CD4-positive, alpha-beta memory T cell (primary cell): ENCODE results near the gene GPR179. TPM values are rescaled to one million over a fixed set of nuclear protein-coding genes. Genes with fewer than 3 reads are reported as not detected.
"Not testable (repeated sequence)": the region's sequence is repeated elsewhere in the genome, so short reads cannot be mapped to it uniquely, and the experiment has no call there.

Experiments used
- CTCF ChIA-PET: fragments of 350-600 bp; sonication (Branson Sonifier 250); formaldehyde crosslinking; loops from one replicate; lab custom pipeline; 2021; ENCODE audit warnings: inconsistent platforms; ENCODE audit not compliant: partially characterized antibody; lab: Charles Lee
- POLR2A ChIA-PET: fragments of 350-600 bp; sonication (Branson Sonifier 250); formaldehyde crosslinking; loops from one replicate; lab custom pipeline; 2021; ENCODE audit not compliant: partially characterized antibody; lab: Charles Lee
- DNase-seq, 5 donors: peaks; one replicate each; pipeline versions ENCODE4 v3.0.0 to v3.0.0-alpha.2; 2020 to 2022; ENCODE audit warnings: mixed read lengths in 1 of 5
- H3K27ac ChIP-seq: one replicate; pipeline ENCODE4 v1.7.0; 2013; ENCODE audit warnings: low read depth, low read length
- H3K27me3 ChIP-seq: 2 replicates; pipeline ENCODE4 v1.7.0; 2013; ENCODE audit warnings: mild to moderate bottlenecking, low read length, moderate library complexity; ENCODE audit not compliant: insufficient read depth
- H3K36me3 ChIP-seq: 2 replicates; pipeline ENCODE4 v1.7.0; 2013; ENCODE audit warnings: mild to moderate bottlenecking, low read length, moderate library complexity; ENCODE audit not compliant: insufficient read depth
- H3K4me1 ChIP-seq: 2 replicates; pipeline ENCODE4 v1.7.0; 2013; ENCODE audit warnings: mild to moderate bottlenecking, low read length, moderate library complexity; ENCODE audit not compliant: insufficient read depth
- H3K4me3 ChIP-seq, 2 donors: one replicate each; pipeline ENCODE4 v1.7.0; 2013; ENCODE audit warnings: low read length in 2 of 2, mild to moderate bottlenecking in 1 of 2
- H3K9me3 ChIP-seq, 2 donors: one replicate each; pipeline ENCODE4 v1.7.0; 2013; ENCODE audit warnings: low read length in 2 of 2, control low read depth in 1 of 2; ENCODE audit not compliant: control insufficient read depth in 1 of 2
- H3K27ac Mint-ChIP-seq, 7 donors: one replicate each; pipeline ENCODE4 v1.8.0; 2020 to 2021; ENCODE audit warnings: mixed read lengths in 7 of 7, mild to moderate bottlenecking in 6 of 7, inconsistent platforms in 3 of 7, moderate library complexity in 3 of 7
- H3K27me3 Mint-ChIP-seq, 2 donors: one replicate each; pipeline ENCODE4 v1.8.0; 2020 to 2021; ENCODE audit warnings: mixed read lengths in 2 of 2
- H3K36me3 Mint-ChIP-seq, 2 donors: one replicate each; pipeline ENCODE4 v1.8.0; 2020 to 2021; ENCODE audit warnings: mixed read lengths in 2 of 2, inconsistent platforms in 1 of 2, mild to moderate bottlenecking in 1 of 2
- H3K4me1 Mint-ChIP-seq, 4 donors: one replicate each; pipeline ENCODE4 v1.8.0; 2020 to 2021; ENCODE audit warnings: mixed read lengths in 4 of 4, mild to moderate bottlenecking in 1 of 4
- H3K4me3 Mint-ChIP-seq, 8 donors: one replicate each; pipeline ENCODE4 v1.8.0; 2020 to 2021; ENCODE audit warnings: mixed read lengths in 8 of 8, mild to moderate bottlenecking in 7 of 8, moderate library complexity in 6 of 8, inconsistent platforms in 3 of 8
- H3K9me3 Mint-ChIP-seq, 8 donors: one replicate each; pipeline ENCODE4 v1.8.0; 2020 to 2021; ENCODE audit warnings: mixed read lengths in 8 of 8, mild to moderate bottlenecking in 5 of 8, inconsistent platforms in 3 of 8, moderate library complexity in 1 of 8
- intact Hi-C: fragments of 100-400 bp; cut with micrococcal nuclease; formaldehyde crosslinking; loops from one replicate; pipeline ENCODE4 v1.15.1; 2023
- polyA plus RNA-seq, 2 donors: library from polyadenylated mRNA; unstranded; fragments of 300-500 nt; fragmentation: Illumina TruSeq; gene quantifications; one replicate each; pipeline ENCODE4 v1.2.3, GENCODE V29; 2021
- total RNA-seq, 2 experiments: library from RNA; stranded (reverse); gene quantifications; one replicate each; pipeline ENCODE4 v1.2.3, GENCODE V29; 2021

The GPR179 gene
- total and polyA plus RNA-seq, 4 experiments from 2014 or later: 0.12 to 0.19 TPM; not detected in 2

DNA sequence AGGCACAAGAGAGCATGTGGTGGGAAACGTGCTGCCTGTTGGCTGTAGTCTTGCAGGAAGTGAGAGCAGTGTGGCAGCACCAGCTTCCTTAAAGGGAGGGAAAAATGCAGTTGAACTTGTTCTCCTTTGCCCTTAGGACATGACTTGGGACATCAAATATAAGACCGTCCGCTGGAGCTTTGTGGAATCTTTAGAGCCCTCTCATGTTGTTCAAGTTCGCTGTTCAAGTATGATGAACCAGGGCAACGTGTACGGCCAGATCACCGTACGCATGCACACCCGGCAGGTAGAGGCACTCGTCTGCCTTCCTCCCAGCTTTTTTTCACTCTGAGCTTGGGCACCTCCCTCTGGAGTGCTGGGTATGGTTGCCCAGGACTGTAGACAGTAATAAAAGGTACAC is 23.3 kb downstream of the GPR179 start:
- Mint-ChIP-seq H3K4me1 (no peaks in the 10 kb centered on the region), H3K36me3 (peaks cover 32 to 39% of the 10 kb centered on the region in 2 donors), H3K4me3 (no peak overlapping the region), H3K9me3 (peaks cover 0 to 2% (median 0%) of the 10 kb centered on the region in 8 donors), H3K27me3 (no peaks in the 10 kb centered on the region), H3K27ac (no peak overlapping the region)
- Histone ChIP-seq H3K4me3 (no peak overlapping the region), H3K4me1 (no peaks in the 10 kb centered on the region), H3K36me3 (peaks cover 8% of the 10 kb centered on the region), H3K27ac (no peak overlapping the region), H3K27me3 (no peaks in the 10 kb centered on the region), H3K9me3 (no peaks in the 10 kb centered on the region)
- DNase-seq: no peak
- ChIA-PET CTCF (interaction anchor here (1.1 kb wide), 1 partner anchor 94 kb away, joined by 4 read pairs; no protein-coding TSS in a partner anchor), POLR2A (no interaction called here)
- intact Hi-C loops: no loop called here

DNA sequence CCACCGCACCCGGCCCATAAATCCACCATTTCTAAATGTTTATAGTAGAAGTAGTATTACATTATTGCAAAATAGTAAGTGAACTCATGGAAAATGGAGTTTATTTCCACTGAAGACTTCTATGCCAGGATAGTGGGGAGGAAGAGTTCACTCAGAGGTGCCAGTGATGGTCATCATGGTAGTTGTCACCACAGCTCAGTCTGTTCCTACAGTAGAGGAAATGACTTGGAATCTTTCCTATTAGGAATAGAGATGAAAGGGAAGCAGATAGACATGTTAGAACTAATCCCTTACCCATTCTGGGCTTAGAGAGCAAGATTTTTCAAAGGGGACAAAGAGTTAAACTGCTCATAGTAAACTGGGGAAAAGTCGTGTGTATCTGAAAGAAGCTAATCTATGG is 26.7 kb downstream of the GPR179 start:
- intact Hi-C loops: no loop called here
- Mint-ChIP-seq H3K27me3 (no peaks in the 10 kb centered on the region), H3K4me1 (no peaks in the 10 kb centered on the region), H3K36me3 (peaks cover 34 to 41% of the 10 kb centered on the region in 2 donors), H3K4me3 (no peak overlapping the region), H3K9me3 (peaks cover 0 to 2% (median 0%) of the 10 kb centered on the region in 8 donors), H3K27ac (no peak overlapping the region)
- no peaks in the 10 kb centered on the region for H3K4me1 ChIP-seq
- no peak overlapping the region for H3K27ac ChIP-seq
- POLR2A ChIA-PET: interaction anchor here (0.6 kb wide), 1 partner anchor 686 kb away, joined by 3 read pairs; no protein-coding TSS in a partner anchor
- H3K36me3 ChIP-seq: peaks cover 3% of the 10 kb centered on the region
- CTCF ChIA-PET: no interaction called here
- no peaks in the 10 kb centered on the region for H3K27me3 ChIP-seq
- no peak overlapping the region for H3K4me3 ChIP-seq
- no peaks in the 10 kb centered on the region for H3K9me3 ChIP-seq
- no peak for DNase-seq

DNA sequence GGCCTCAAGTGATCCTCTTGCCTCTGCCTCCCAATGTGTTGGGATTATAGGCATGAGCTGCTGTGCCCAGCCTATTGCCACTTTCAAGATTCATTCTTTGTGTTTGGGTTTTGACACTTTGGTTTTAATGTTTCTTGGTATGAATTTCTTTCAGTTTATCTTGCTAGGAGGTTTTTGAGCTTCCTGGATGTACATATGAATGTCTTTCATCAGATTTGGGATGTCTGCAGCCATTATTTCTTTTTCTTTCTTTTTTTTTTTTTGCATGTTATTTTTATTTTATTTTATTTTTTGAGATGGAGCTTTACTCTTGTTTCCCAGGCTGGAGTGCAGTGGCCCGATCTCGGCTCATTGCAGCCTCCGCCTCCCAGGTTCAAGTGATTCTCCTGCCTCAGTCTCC is 28.3 kb downstream of the GPR179 start:
- Histone ChIP-seq H3K36me3 (peaks cover 3% of the 10 kb centered on the region), H3K4me1 (no peaks in the 10 kb centered on the region), H3K4me3 (no peak overlapping the region), H3K27ac (no peak overlapping the region), H3K9me3 (no peaks in the 10 kb centered on the region), H3K27me3 (no peaks in the 10 kb centered on the region)
- intact Hi-C loops: no loop called here
- Mint-ChIP-seq H3K36me3 (peaks cover 30 to 37% of the 10 kb centered on the region in 2 donors), H3K9me3 (peaks cover 0 to 2% (median 0%) of the 10 kb centered on the region in 8 donors), H3K4me1 (no peaks in the 10 kb centered on the region), H3K4me3 (no peak overlapping the region), H3K27me3 (no peaks in the 10 kb centered on the region), H3K27ac (no peak overlapping the region)
- ChIA-PET POLR2A (no interaction called here), CTCF (interaction anchor here (1.0 to 1.2 kb wide), 2 partner anchors 9 to 99 kb away, joined by 3 to 6 read pairs; no protein-coding TSS in a partner anchor)
- no peak for DNase-seq

DNA sequence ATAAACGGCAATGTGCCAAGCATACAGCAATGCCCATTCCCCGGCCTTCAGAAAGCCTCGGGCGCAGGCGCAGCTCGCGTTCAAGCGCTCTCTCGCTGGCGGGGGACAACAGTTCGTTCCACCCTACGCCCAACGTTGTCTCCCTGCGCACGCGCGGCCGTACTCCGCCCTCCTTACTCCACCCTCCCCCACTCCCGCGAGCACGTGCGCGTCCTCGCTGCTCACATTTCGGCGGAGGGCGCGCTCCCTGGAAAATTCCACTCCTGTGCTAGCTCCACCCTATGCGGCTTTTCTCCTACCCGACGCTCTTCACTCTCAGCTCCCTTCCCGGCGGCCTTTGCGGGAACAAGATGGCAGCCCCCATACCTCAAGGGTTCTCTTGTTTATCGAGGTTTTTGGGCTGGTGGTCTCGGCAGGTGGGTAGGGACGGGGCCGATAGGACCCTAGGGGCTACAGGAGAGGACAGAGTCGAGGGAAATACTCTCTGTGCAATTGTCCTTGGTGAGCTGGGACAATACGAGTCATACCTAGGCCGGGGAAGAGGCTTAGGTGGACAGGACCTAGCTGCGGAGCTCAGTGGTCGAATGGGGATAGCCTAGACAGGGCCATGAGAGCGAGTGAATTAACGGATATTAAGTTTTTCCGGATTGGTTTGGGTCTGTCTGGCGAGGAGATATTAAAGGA is 46.8 kb downstream of the GPR179 start, which contains the start of gene MRPL45:
TSS of gene MRPL45 (plus strand) at position 335 of the 684 bp plus-strand sequence. CDS start at position 351, 16 bp downstream.
- H3K27me3 Mint-ChIP-seq, intact Hi-C loops, H3K4me1 ChIP-seq, H3K36me3 ChIP-seq, CTCF ChIA-PET, H3K9me3 Mint-ChIP-seq, H3K9me3 ChIP-seq, H3K27me3 ChIP-seq: not testable (repeated sequence)
- Mint-ChIP-seq H3K36me3 (peaks cover 3 to 12% of the 10 kb centered on the region in 2 donors), H3K4me3 (peak within 1 kb of the TSS; percentile 84 to 95 (median 92)), H3K4me1 (peaks cover 1 to 10% (median 6%) of the 10 kb centered on the region in 4 donors), H3K27ac (peak within 1 kb of the TSS; percentile 88 to 99 (median 96))
- peak within 1 kb of the TSS; percentile 42 to 47 for H3K4me3 ChIP-seq
- POLR2A ChIA-PET: interaction anchor here (1.4 kb wide), 1 partner anchor 53 kb away, joined by 6 read pairs; no protein-coding TSS in a partner anchor
- H3K27ac ChIP-seq: peak within 1 kb of the TSS; percentile 62
- peak; percentile 97 to 98 (median 97) for DNase-seq

DNA sequence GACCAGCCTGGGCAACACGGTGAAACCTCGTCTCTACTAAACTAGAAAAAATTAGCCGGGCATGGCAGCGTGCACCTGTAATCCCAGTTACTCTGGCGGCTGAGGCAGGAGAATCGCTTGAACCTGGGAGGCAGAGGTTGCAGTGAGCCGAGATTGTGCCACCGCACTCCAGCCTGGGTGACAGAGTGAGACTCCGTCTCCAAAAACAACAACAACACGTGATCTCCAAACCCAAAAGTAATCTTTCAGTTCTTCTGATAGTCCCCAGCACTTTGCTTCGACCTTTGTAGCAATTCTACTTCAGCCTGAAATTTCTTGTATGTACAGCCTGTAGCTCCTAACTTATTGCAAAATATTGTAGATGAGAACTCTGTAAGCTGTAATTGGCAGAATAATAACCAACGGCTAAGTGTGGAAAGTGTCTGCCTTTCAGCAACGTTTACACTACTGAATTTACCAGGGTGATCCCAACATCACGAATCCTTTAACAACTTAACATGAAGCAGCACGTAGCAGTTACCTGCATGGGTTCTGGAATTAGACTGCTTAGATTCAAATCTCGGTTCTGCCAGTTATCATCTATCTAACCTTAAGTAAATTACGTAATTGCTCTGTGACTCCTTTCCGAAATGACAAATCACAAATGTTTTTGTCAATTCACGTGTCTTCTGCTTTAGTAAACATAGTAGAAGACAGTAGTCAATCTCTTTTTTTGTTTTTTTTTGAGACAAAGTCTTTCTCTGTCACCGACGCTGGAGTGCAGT is 48.0 kb downstream of the GPR179 start:
- Mint-ChIP-seq H3K27ac (peak overlapping the region; percentile 48 to 99 (median 88)), H3K4me1 (peaks cover 1 to 10% (median 6%) of the 10 kb centered on the region in 4 donors), H3K4me3 (peak overlapping the region; percentile 38 to 95 (median 90))
- H3K9me3 Mint-ChIP-seq, H3K27ac ChIP-seq, H3K4me1 ChIP-seq, H3K27me3 Mint-ChIP-seq, intact Hi-C loops, H3K27me3 ChIP-seq, H3K36me3 ChIP-seq, POLR2A ChIA-PET, H3K4me3 ChIP-seq, H3K9me3 ChIP-seq, H3K36me3 Mint-ChIP-seq: not testable (repeated sequence)
- CTCF ChIA-PET: interaction anchor here (0.6 kb wide), 1 partner anchor 39 kb away, joined by 3 read pairs; no protein-coding TSS in a partner anchor
- peak in 2 of 5 donors; percentile 5 to 15 for DNase-seq

DNA sequence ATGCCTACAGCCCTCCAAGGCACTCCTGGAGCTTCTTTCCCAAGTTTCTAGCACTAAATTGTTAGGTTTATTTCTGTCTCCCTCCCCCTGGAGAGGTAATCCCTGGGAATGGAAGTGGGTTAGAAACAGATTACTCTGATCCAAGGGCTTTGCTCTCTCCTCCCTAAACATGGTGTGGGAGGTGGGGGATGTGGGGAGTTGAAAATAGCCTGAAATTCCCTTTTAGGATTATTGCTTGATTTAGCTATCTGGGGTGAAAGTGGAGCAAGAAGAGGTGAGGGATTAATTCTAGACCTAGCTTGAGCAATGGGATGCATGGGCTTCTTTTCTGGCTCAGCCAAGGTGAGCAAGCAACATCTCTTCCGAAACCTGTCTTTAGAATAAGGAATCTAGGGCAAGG is 54.0 kb downstream of the GPR179 start:
- H3K36me3 Mint-ChIP-seq, H3K27me3 Mint-ChIP-seq, H3K9me3 Mint-ChIP-seq, CTCF ChIA-PET, H3K9me3 ChIP-seq, H3K4me1 ChIP-seq, H3K27ac ChIP-seq, H3K4me1 Mint-ChIP-seq, H3K4me3 Mint-ChIP-seq, DNase-seq, intact Hi-C loops, H3K36me3 ChIP-seq, H3K27me3 ChIP-seq, H3K27ac Mint-ChIP-seq, H3K4me3 ChIP-seq, POLR2A ChIA-PET: not testable (repeated sequence)

DNA sequence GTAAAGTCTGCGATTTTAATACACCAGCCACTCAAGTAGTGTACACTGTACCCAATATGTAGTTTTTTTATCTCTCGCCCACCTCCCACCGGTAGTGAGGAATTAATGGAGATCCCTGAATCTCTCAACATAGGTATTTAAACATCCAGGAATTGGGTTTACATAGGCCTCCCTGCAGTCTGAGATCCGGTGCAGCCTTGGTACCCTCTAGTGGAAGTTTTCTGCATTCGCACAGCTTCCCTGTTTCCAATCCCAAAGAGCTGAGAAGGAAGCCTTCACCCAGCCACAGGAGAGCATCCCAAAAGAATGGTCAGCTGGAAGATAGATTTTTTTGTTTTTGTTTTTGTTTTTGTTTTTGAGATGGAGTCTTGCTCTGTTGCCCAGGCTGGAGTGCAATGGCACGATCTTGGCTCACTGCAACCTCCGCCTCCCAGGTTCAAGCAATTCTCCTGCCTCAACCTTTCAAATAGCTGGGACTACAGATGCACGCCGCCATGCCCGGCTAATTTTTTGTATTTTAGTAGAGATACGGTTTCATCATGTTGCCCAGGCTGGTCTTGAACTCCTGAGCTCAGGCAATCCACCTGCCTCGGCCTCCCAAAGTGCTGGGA is 55.4 kb downstream of the GPR179 start:
- intact Hi-C loops, H3K4me1 ChIP-seq, H3K9me3 ChIP-seq, DNase-seq, H3K36me3 Mint-ChIP-seq, H3K4me1 Mint-ChIP-seq, CTCF ChIA-PET, H3K27me3 ChIP-seq, H3K9me3 Mint-ChIP-seq, H3K4me3 Mint-ChIP-seq, H3K27me3 Mint-ChIP-seq, H3K27ac ChIP-seq, H3K27ac Mint-ChIP-seq, H3K4me3 ChIP-seq, POLR2A ChIA-PET, H3K36me3 ChIP-seq: not testable (repeated sequence)
